ENCODE results near the gene DCBLD2. TPM values are rescaled to one million over a fixed set of nuclear protein-coding genes. Genes with fewer than 3 reads are reported as not detected.

Gene DCBLD2
- total and polyA plus RNA-seq, 2 of the 13 experiments (the other 11 are each of a cell fraction or from before 2014, with no cell fraction given): 43.8 to 56.9 TPM

GRCh38 chr3:98903705-98904481 is 2.4 kb upstream of the DCBLD2 start (continued):
- TF ChIP-seq TEAD3 (CRISPR knock-in tag; optimal IDR thresholded peaks at IDR 0.05; ENCODE audit: borderline replicate concordance) (no peak), ZBTB20 (CRISPR knock-in tag; IDR thresholded peaks at IDR 0.05; ENCODE audit: borderline replicate concordance, low read depth) (no peak), ZNF703 (CRISPR knock-in tag; IDR thresholded peaks at IDR 0.05; ENCODE audit: borderline replicate concordance) (no peak)

GRCh38 chr3:98903099-98903498 is 1.6 kb upstream of the DCBLD2 start:
- no peak for FAIRE-seq
- CTCF ChIA-PET (ENCODE audit: low intra/inter-chr PET ratio, low total read pairs): no interaction called here

More at GRCh38 chr3:98903099-98903498, 1.6 kb upstream of the DCBLD2 start:
- H3K27ac ChIP-seq (ENCODE audit: extremely low read length, insufficient read depth, low read length): no peak overlapping the region
- no peaks in the 10 kb centered on the region for H3K36me3 ChIP-seq (replicated peaks in 1 of 2; ENCODE audit: control insufficient read depth in 1 of 2, insufficient read depth in 2 of 2, low read length in 2 of 2)
- H3K9ac ChIP-seq (ENCODE audit: insufficient read depth, low read depth, low read length): no peak overlapping the region
- H3K27me3 ChIP-seq (ENCODE audit: control insufficient read depth in 1 of 2, insufficient read depth in 2 of 2, low read length in 2 of 2): no peaks in the 10 kb centered on the region; a peak in 1 of 5 replicates
- no peak overlapping the region for H3K4me2 ChIP-seq (ENCODE audit: low read depth, low read length)
- no peak overlapping the region for H2AFZ ChIP-seq (ENCODE audit: low read length)
- intact Hi-C loops (cut with micrococcal nuclease; ENCODE audit: unreplicated experiment): loop anchor here (5.0 kb wide), 3 partner anchors 74 to 311 kb away; partner anchors contain the start of gene CPOX
- in situ Hi-C loops (cut with HindIII; ENCODE audit: extremely low pct_ligation_motif_present, low pct_unique_long_range_greater_than_20kb): no loop called here
- BruUV-seq (replicated peaks): no TSS peak
- no peak overlapping the region for H3K4me3 ChIP-seq (replicated peaks in 1 of 3; ENCODE audit: insufficient read depth in 1 of 3, low read depth in 2 of 3, low read length in 3 of 3)
- no peak for DNase-seq (ENCODE audit: low spot score)
- TF ChIP-seq SCMH1 (CRISPR knock-in tag; IDR thresholded peaks at IDR 0.05; ENCODE audit: borderline replicate concordance) (no peak), CREBL2 (CRISPR knock-in tag; IDR thresholded peaks at IDR 0.05; ENCODE audit: borderline replicate concordance) (no peak), ZNF709 (CRISPR knock-in tag; IDR thresholded peaks at IDR 0.05) (no peak), HNRNPLL (IDR thresholded peaks at IDR 0.05; ENCODE audit: low read depth, low read length, poor library complexity, severe bottlenecking) (no peak)
- no peaks in the 10 kb centered on the region for H3K9me3 ChIP-seq (ENCODE audit: low read length)
- 97% methylated on average over 3 of the region's 3 CpGs for WGBS (ENCODE audit: low lambda C conversion rate)
- ATAC-seq: no peak
- H3K79me2 ChIP-seq (ENCODE audit: insufficient read depth, low read length): peaks cover 20% of the 10 kb centered on the region
- no peaks in the 10 kb centered on the region for H4K20me1 ChIP-seq (ENCODE audit: insufficient read depth, low read length)
- POLR2A ChIA-PET: no interaction called here
- peaks cover 26% of the 10 kb centered on the region for H3K4me1 ChIP-seq (ENCODE audit: insufficient read depth, low read length)

Measured in HepG2 (cell line).